Caco-2 (cell line): Measurements from ENCODE around the gene YKT6. TPM values are rescaled to one million over a fixed set of nuclear protein-coding genes. Genes with fewer than 3 reads are reported as not detected.

ENCODE experiments used
- BruUV-seq: library from RNA; stranded (reverse); fragments of 400-500 nt; replicated peaks from 2 replicates; lab custom pipeline; 2021; lab: Mats Ljungman, UMichigan
- CTCF ChIA-PET: fragments of 300-600 bp; sonication (Branson Sonifier 250); formaldehyde crosslinking; loops from one replicate; lab custom pipeline; 2022; ENCODE audit warnings: antibody characterized with exemption; lab: Charles Lee
- POLR2A ChIA-PET: fragments of 300-600 bp; sonication (Branson Sonifier 250); formaldehyde crosslinking; loops from one replicate; lab custom pipeline; 2022; ENCODE audit warnings: antibody characterized with exemption; lab: Charles Lee
- DNase-seq, 2 experiments: peaks; one replicate each; pipeline versions ENCODE4 v3.0.0 to v3.0.0-alpha.2; 2020 to 2022
- H3K27me3 ChIP-seq: replicated peaks from 2 replicates; pipeline ENCODE4 v1.6.0; 2011; ENCODE audit warnings: low read length; ENCODE audit not compliant: control insufficient read depth, insufficient read depth
- H3K36me3 ChIP-seq: 2 replicates; pipeline ENCODE4 v1.5.1; 2011; ENCODE audit warnings: low read length; ENCODE audit not compliant: control insufficient read depth, insufficient read depth
- H3K4me1 ChIP-seq: fragments of 250-450 bp; sonication (Bioruptor Pico); 2 replicates; pipeline ENCODE4 v1.5.1; 2020; ENCODE audit warnings: mild to moderate bottlenecking
- H3K4me3 ChIP-seq: 2 replicates; pipeline ENCODE4 v1.5.1; 2011; ENCODE audit warnings: low read depth, mild to moderate bottlenecking, control low read depth, low read length
- H3K9me3 ChIP-seq: fragments of 250-450 bp; sonication (Bioruptor Pico); 2 replicates; pipeline ENCODE4 v1.5.1; 2020; ENCODE audit warnings: mild to moderate bottlenecking, moderate library complexity
- H3K27ac Mint-ChIP-seq: one replicate; pipeline ENCODE4 v1.8.0; 2022; ENCODE audit warnings: mixed read lengths; ENCODE audit not compliant: unreplicated experiment
- H3K27me3 Mint-ChIP-seq: one replicate; pipeline ENCODE4 v1.8.0; 2022; ENCODE audit warnings: mixed read lengths; ENCODE audit not compliant: insufficient read depth, unreplicated experiment
- H3K36me3 Mint-ChIP-seq: one replicate; pipeline ENCODE4 v1.8.0; 2022; ENCODE audit warnings: mild to moderate bottlenecking, mixed read lengths; ENCODE audit not compliant: insufficient read depth, unreplicated experiment
- H3K4me1 Mint-ChIP-seq: one replicate; pipeline ENCODE4 v1.8.0; 2022; ENCODE audit warnings: low read depth, mixed read lengths; ENCODE audit not compliant: unreplicated experiment
- H3K4me3 Mint-ChIP-seq: one replicate; pipeline ENCODE4 v1.8.0; 2022; ENCODE audit warnings: mild to moderate bottlenecking, moderate library complexity, mixed read lengths; ENCODE audit not compliant: unreplicated experiment
- H3K9me3 Mint-ChIP-seq: one replicate; pipeline ENCODE4 v1.8.0; 2022; ENCODE audit warnings: mixed read lengths; ENCODE audit not compliant: unreplicated experiment
- CTCF ChIP-seq, 2 experiments: fragments of 200-600 bp in 1 of 2; IDR thresholded peaks; 1 replicate in 1 of 2; 2 replicates in 1 of 2; pipeline versions ENCODE4 v1.5.1 to v1.8.0; 2011 to 2022; ENCODE audit warnings: antibody characterized with exemption in 1 of 2, control low read depth in 1 of 2, inconsistent platforms in 1 of 2, low read depth in 1 of 2, low read length in 1 of 2, mild to moderate bottlenecking in 1 of 2, moderate library complexity in 1 of 2; ENCODE audit not compliant: insufficient read depth in 1 of 2, severe bottlenecking in 1 of 2, unreplicated experiment in 1 of 2
- intact Hi-C: fragments of 100-400 bp; cut with micrococcal nuclease; formaldehyde crosslinking; loops from one replicate; pipeline ENCODE4 v1.10.0; 2022; ENCODE audit not compliant: unreplicated experiment
- total RNA-seq: library from RNA; stranded (reverse); gene quantifications from 2 replicates; pipeline ENCODE4 v1.2.3, GENCODE V29; 2022

Gene YKT6
- total RNA-seq, 1 experiment from 2014 or later: 123 TPM

GRCh38 chr7:44189286-44189992, 11.3 kb upstream of the YKT6 start, which contains the start of gene GCK:
Gene GCK, minus strand, starts transcription at chr7:44189439. Its CDS starts 486 bp downstream, at chr7:44188953.
- no peak for DNase-seq
- Mint-ChIP-seq H3K36me3 (no peaks in the 10 kb centered on the region), H3K4me1 (no peaks in the 10 kb centered on the region), H3K27me3 (peaks cover 11% of the 10 kb centered on the region), H3K9me3 (no peaks in the 10 kb centered on the region), H3K27ac (no peak within 1 kb of the TSS), H3K4me3 (no peak within 1 kb of the TSS)
- CTCF ChIA-PET: interaction anchor here (0.6 kb wide), 1 partner anchor 11 kb away, joined by 3 read pairs; no protein-coding TSS in a partner anchor
- H3K9me3 ChIP-seq: no peaks in the 10 kb centered on the region
- BruUV-seq: no TSS peak
- no peak within 1 kb of the TSS for H3K4me3 ChIP-seq
- intact Hi-C loops: no loop called here
- no peaks in the 10 kb centered on the region for H3K4me1 ChIP-seq
- POLR2A ChIA-PET: no interaction called here
- TF ChIP-seq CTCF (IDR thresholded peaks at IDR 0.05; ENCODE audit: insufficient read depth in 1 of 2, low read depth in 1 of 2, low read length in 1 of 2, severe bottlenecking in 1 of 2, unreplicated experiment in 1 of 2): no peak
- no peaks in the 10 kb centered on the region for H3K36me3 ChIP-seq
- H3K27me3 ChIP-seq: no peaks in the 10 kb centered on the region; the same call in 1 of the 2 replicates

DNA sequence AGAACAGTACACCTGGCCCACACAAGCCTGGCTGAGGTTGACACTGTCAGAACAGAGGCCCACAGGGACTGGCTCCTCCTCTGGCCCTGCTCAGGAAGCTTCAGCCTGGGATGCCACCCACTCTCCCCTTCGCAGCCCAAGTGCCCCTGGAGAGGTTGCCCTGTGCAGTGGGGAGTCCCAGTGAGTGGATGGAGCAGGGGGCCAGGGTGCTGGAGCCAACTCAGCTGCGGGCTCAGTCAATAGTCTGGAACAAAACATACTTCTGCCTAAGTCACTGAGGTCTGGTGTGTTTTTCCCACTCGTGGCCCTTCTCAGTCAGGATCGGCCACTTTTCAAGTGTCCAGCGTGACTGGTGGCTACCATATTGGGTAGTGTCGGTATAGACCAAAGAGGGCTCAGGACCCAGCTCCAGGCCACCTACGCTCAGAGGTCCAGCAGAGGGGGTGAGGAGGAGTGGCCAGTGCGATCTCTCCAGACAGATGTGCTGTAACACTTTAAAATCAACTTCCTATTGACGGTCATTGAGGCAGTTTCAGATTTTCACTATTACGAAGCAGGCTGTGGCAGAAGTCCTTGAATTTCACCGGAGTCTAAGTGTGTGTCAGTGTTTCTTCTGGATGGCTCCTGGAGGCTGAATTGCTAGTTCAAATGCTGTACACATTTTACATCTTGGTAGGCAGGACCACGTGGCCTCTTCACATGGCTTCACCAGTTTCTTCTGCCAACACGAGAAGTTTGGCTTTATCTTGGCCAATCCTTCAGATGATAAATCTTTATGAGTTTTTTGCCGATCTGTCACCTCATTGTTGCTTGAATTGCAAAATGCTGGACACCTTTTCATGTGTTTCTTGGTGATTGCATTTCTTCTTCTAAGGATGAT, 10.5 kb upstream of the YKT6 start:
- BruUV-seq: no TSS peak

More for the DNA sequence above, 10.5 kb upstream of the YKT6 start:
- Histone ChIP-seq H3K36me3 (no peaks in the 10 kb centered on the region), H3K4me1 (no peaks in the 10 kb centered on the region), H3K9me3 (no peaks in the 10 kb centered on the region), H3K4me3 (no peak overlapping the region), H3K27me3 (no peaks in the 10 kb centered on the region; the same call in 1 of the 2 replicates)
- intact Hi-C loops: no loop called here
- H3K9me3 Mint-ChIP-seq: no peaks in the 10 kb centered on the region
- H3K36me3 Mint-ChIP-seq: no peaks in the 10 kb centered on the region
- H3K4me3 Mint-ChIP-seq: no peak overlapping the region
- ChIA-PET POLR2A (no interaction called here), CTCF (no interaction called here)
- H3K27ac Mint-ChIP-seq: no peak overlapping the region
- peaks cover 8% of the 10 kb centered on the region for H3K27me3 Mint-ChIP-seq
- no peaks in the 10 kb centered on the region for H3K4me1 Mint-ChIP-seq
- DNase-seq: no peak
- TF ChIP-seq CTCF (IDR thresholded peaks at IDR 0.05; ENCODE audit: insufficient read depth in 1 of 2, low read depth in 1 of 2, low read length in 1 of 2, severe bottlenecking in 1 of 2, unreplicated experiment in 1 of 2): no peak
